G401.6 (cell line): ENCODE data around the gene PILRA.
"Not testable (repeated sequence)": the region's sequence is repeated elsewhere in the genome, so short reads cannot be mapped to it uniquely, and the experiment has no call there.

ENCODE experiments used
- FAIRE-seq: peaks from 2 replicates; lab custom pipeline; 2012; peaks lifted over from hg19 to GRCh38; lab: Jason Lieb, UNC

PILRA gene

GRCh38 chr7:100358027-100358856 lies 15.0 kb upstream of the PILRA start, which contains the start of gene PILRB:
TSS of gene PILRB (plus strand) at chr7:100358117. CDS start at chr7:100358303, 186 bp downstream.
- no peak for FAIRE-seq

DNA sequence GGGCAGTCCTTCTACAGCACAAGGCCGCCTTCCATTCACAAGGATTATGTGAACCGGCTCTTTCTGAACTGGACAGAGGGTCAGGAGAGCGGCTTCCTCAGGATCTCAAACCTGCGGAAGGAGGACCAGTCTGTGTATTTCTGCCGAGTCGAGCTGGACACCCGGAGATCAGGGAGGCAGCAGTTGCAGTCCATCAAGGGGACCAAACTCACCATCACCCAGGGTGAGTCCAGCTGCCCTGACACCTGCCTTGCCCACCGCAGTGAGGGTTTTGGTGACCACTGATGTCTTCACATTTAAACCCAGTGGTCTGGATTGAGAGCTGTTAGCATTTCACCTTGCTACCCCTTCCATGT lies 14.5 kb upstream of the PILRA start:
- no peak for FAIRE-seq

DNA sequence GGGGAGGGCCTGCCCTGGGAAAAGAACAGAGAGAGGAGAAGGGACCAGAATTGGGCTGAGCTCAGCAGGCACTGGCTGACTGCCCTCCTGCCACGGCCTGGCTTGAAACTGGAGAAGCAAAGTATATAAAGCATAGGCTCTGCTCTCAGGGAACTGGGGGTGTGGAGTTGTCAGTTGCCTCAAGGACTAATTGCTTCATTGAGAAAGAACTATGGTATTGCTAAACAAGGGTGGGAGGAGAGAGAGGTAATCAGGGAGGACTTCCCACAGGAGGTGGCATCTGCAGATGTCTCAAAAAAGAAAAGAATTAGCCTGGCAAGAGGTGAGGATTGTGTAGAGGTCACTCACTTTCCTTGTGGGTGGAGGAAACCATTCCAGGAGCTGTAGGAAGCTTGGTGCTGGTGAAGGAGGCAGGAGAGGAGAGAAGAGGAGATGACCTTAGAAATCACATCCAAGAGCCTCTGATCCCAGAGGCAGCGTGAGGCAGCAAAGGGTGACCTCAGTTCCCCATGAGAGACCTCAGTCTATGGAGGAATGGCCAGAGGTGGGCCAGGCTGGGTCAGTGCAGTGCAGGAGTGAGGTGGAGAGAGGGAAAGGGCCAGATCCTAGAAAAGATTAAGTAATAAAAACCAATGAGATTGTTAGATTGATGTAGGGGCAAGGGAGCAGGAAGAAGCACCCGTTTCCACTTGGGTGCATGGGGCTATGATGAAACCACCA lies 13.0 kb upstream of the PILRA start:
- no peak for FAIRE-seq

GRCh38 chr7:100363098-100363497 lies 10.2 kb upstream of the PILRA start:
- no peak for FAIRE-seq

DNA sequence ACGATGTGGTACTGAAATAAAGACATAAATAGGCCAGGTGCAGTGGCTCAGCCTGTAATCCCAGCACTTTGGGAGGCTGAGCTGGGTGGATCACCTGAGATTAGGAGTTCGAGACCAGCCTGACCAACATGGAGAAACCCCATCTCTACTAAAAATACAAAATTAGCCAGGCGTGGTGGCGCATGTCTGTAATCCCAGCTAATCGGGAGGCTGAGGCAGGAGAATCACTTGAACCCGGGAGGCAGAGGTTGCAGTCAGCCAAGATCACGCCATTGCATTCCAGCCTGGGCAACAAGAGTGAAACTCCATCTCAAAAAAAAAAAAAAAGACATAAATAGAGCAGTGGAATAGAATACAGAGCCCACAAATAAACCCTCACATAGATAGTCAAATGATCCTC lies 9.5 kb upstream of the PILRA start:
- FAIRE-seq = not testable (repeated sequence)

DNA sequence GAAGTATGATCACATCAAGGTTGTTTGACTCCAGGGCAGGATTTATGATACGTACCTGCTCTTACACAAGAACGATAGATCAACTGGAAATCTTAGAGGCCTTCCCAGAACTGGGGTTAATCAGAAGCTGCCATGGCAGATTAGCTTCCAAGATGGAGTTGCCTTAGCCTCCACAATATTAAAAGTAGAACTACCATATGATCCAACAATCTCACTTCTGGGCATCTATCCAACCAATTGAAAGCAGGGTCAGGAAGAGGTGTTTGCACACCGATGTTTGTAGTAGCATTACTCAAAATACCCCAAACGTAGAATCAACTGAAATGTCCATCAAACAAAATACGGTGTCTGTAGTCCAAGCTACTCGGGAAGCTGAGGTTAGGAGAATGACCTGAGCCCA lies 8.8 kb upstream of the PILRA start:
- FAIRE-seq = no peak

DNA sequence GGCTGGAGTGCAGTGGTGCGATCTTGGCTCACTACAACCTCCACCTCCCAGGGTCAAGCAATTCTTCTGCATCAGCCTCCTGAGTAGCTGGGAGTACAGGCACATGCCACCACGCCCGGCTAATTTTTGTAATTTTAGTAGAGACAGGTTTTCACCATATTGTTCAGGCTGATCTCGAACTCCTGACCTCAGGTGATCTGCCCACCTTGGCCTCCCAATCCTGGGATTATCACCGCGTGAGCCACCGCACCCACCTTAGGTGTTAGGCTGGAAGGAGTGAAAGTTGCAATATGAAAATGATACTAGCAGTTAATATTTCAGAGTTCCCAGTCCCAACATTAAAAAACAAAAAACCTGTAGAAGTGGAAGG lies 7.3 kb upstream of the PILRA start:
- not testable (repeated sequence) for FAIRE-seq

DNA sequence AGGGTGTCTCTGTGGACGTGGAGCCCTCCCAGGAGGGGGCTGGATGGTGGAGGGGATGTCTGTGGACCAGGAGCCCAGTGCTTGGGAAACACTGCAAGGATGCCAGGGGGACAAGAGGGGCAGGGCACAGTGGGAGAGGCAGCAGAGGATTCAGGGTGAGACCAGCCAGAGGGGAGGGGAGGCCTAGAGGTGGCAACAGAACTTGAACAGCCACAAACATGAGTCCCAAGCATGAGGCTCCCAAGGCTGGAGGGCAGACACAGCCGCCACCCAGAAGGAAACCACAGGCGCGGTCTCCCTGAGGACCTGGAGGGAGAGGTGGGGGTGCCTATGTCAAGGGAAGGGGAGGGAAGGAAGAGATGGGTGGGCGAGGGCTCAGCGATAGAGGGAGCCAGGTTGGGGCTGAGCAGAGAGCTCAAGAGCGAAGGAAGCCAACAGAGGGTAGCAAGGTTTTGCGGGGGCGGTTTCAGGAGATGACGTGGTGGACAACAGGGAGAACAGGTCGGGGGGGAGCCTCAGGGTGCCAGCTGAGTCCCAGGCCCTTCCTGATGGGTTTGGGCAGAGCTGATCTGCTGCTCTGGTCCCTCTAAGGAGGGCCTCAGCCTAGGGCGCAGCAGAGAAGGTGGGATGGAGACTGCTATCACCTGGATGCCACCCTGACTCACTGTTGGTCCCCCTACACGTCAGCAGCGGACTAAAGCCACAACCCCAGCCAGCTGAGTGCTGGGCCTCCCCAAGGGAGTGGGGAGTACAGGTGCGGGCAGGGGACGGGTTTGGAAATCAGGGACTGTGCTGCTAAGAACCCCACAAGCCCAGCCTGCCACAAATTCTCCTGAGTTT lies 6.7 kb upstream of the PILRA start:
- no peak for FAIRE-seq

- FAIRE-seq = no peak
These were observed 6.1 kb upstream of the PILRA start for GRCh38 chr7:100367251-100367620.

GRCh38 chr7:100367676-100368613 lies 5.3 kb upstream of the PILRA start:
- no peak for FAIRE-seq

GRCh38 chr7:100369105-100369504 lies 4.2 kb upstream of the PILRA start:
- FAIRE-seq = no peak

- FAIRE-seq = no peak
These were observed 3.0 kb upstream of the PILRA start for GRCh38 chr7:100370303-100370702.

DNA sequence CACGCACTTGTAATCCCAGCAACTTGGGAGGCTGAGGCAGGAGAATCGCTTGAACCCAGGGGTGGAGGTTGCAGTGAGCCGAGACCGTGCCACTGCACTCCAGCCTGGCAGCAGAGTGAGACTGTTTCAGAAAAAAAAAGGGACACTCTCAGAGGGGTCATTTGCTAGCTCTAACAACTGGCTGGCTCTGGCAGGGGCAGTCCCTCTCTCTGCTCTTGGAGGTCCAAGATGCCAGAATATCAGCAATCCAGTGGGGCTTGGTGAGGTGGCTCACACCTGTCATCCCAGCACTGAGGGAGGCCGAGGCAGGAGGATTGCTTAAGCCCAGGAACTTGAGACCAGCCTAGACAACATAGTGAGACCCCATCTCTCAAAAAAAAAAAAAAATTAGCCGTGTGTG lies 2.5 kb upstream of the PILRA start:
- FAIRE-seq = no peak

- FAIRE-seq = no peak
These were observed 1.6 kb upstream of the PILRA start for GRCh38 chr7:100371561-100372171.

- FAIRE-seq = no peak
These were observed 1.0 kb upstream of the PILRA start for GRCh38 chr7:100372256-100372655.

GRCh38 chr7:100372694-100373093 lies 593 bp upstream of the PILRA start:
- FAIRE-seq = no peak

- not testable (repeated sequence) for FAIRE-seq
These were observed 747 bp downstream of the PILRA start for GRCh38 chr7:100373870-100374598.

- FAIRE-seq = no peak
These were observed 1.3 kb downstream of the PILRA start for GRCh38 chr7:100374601-100375000.

- no peak for FAIRE-seq
These were observed 2.8 kb downstream of the PILRA start for GRCh38 chr7:100376066-100376465.

- no peak for FAIRE-seq
These were observed 4.9 kb downstream of the PILRA start for GRCh38 chr7:100378114-100378755.
